Activated T-cell treated with anti-CD3 and anti-CD28 coated beads, Interleukin-2, amount 50 U/mL, for 4 hours (primary cell): ENCODE data around the gene KLRB1. TPM values are rescaled to one million over a fixed set of nuclear protein-coding genes. Genes with fewer than 3 reads are reported as not detected.

Experiments used
- total RNA-seq, 3 donors: library from RNA; stranded (reverse); gene quantifications; one replicate each; pipeline ENCODE4 v1.2.1, GENCODE V29; 2021

KLRB1 gene
- total RNA-seq, 3 donors from 2014 or later, result 0.56 to 2.2 (median 1.1) TPM

Other genes starting within 250 kb of the KLRB1 start
- 100 to 1,000 TPM; 278 to 321 (median 282) TPM for gene CLEC2D, start 61.8 kb upstream of the KLRB1 start, total RNA-seq
- gene CLECL1, start 125.2 kb upstream of the KLRB1 start, total RNA-seq, result 10 to 100 TPM in 2 of 3 donors, 1 to 10 TPM in 1; 9.8 to 14.8 (median 12.1) TPM
- 100 to 1,000 TPM; 253 to 322 (median 318) TPM for gene CD69, start 153.0 kb upstream of the KLRB1 start, total RNA-seq
- not detected for gene KLRF1, start 219.6 kb upstream of the KLRB1 start, total RNA-seq